GM06990 (cell line): ENCODE measurements around the gene SOX10.

Experiments used
- DNase-seq: peaks from one replicate; pipeline ENCODE4 v3.0.0-alpha.2; 2011; ENCODE audit not compliant: insufficient read length; ENCODE audit errors: extremely low read depth
- H3K27me3 ChIP-seq: replicated peaks from 2 replicates; pipeline ENCODE4 v1.6.0; 2011; ENCODE audit warnings: low read length; ENCODE audit not compliant: control insufficient read depth, insufficient read depth
- H3K36me3 ChIP-seq: 2 replicates; pipeline ENCODE4 v1.5.1; 2011; ENCODE audit warnings: low read length; ENCODE audit not compliant: control insufficient read depth, insufficient read depth
- H3K4me3 ChIP-seq: replicated peaks from 2 replicates; pipeline ENCODE4 v1.5.1; 2011; ENCODE audit warnings: low read depth, mild to moderate bottlenecking, control low read depth, low read length
- CTCF ChIP-seq: IDR thresholded peaks from 2 replicates; pipeline ENCODE4 v1.5.1; 2011; ENCODE audit warnings: low read length, control low read depth, mild to moderate bottlenecking, inconsistent platforms; ENCODE audit not compliant: insufficient read depth, poor library complexity, severe bottlenecking

The SOX10 gene

GRCh38 chr22:37994049-37994448 lies 9.7 kb upstream of the SOX10 start:
- TF ChIP-seq CTCF = no peak
- no peak overlapping the region for H3K4me3 ChIP-seq
- no peak for DNase-seq

GRCh38 chr22:37991731-37992442 lies 7.5 kb upstream of the SOX10 start:
- no peak for DNase-seq
- H3K27me3 ChIP-seq = no peaks in the 10 kb centered on the region
- no peak overlapping the region for H3K4me3 ChIP-seq
- TF ChIP-seq CTCF = no peak
- no peaks in the 10 kb centered on the region for H3K36me3 ChIP-seq

More at GRCh38 chr22:37994049-37994448, 9.7 kb upstream of the SOX10 start:
- H3K27me3 ChIP-seq = no peaks in the 10 kb centered on the region; the same call in 1 of the 2 replicates
- no peaks in the 10 kb centered on the region for H3K36me3 ChIP-seq

GRCh38 chr22:37990862-37991261 lies 6.5 kb upstream of the SOX10 start:
- H3K36me3 ChIP-seq = no peaks in the 10 kb centered on the region
- no peak for DNase-seq
- H3K4me3 ChIP-seq = no peak overlapping the region
- TF ChIP-seq CTCF = no peak
- H3K27me3 ChIP-seq = no peaks in the 10 kb centered on the region

GRCh38 chr22:37990301-37990700 lies 5.9 kb upstream of the SOX10 start:
- no peak for DNase-seq

GRCh38 chr22:37989146-37990045 lies 5.0 kb upstream of the SOX10 start:
- no peak for TF ChIP-seq CTCF
- no peaks in the 10 kb centered on the region for H3K36me3 ChIP-seq
- DNase-seq = no peak
- no peaks in the 10 kb centered on the region for H3K27me3 ChIP-seq
- H3K4me3 ChIP-seq = no peak overlapping the region

More at GRCh38 chr22:37990301-37990700, 5.9 kb upstream of the SOX10 start:
- H3K4me3 ChIP-seq = no peak overlapping the region
- no peaks in the 10 kb centered on the region for H3K36me3 ChIP-seq
- TF ChIP-seq CTCF = no peak
- H3K27me3 ChIP-seq = no peaks in the 10 kb centered on the region
